ENCODE measurements around the gene FUOM. TPM values are rescaled to one million over a fixed set of nuclear protein-coding genes. Genes with fewer than 3 reads are reported as not detected.

The FUOM gene
- total and polyA plus RNA-seq, 2 of the 8 experiments (the other 6 are each of a cell fraction or from before 2014, with no cell fraction given), result 22.0 to 30.4 TPM

- H3K79me2 ChIP-seq (ENCODE audit: control insufficient read depth in 1 of 2, insufficient read depth in 2 of 2, low read length in 2 of 2), result peaks cover 0 to 3% of the 10 kb centered on the region in 2 experiments; a peak in 2 of 4 replicates
- TF ChIP-seq TAF7 (optimal IDR thresholded peaks at IDR 0.05; ENCODE audit: borderline replicate concordance, low read depth, low read length), result no peak
- TF ChIP-seq SIX5 (IDR thresholded peaks at IDR 0.05; ENCODE audit: low read depth, low read length), result no peak
- no peak for TF ChIP-seq GTF2F1 (IDR thresholded peaks at IDR 0.05; ENCODE audit: borderline replicate concordance, low read depth, low read length)
- no peak for TF ChIP-seq CBX5 (IDR thresholded peaks at IDR 0.05; ENCODE audit: low read depth, low read length)
- TF ChIP-seq ASH2L (IDR thresholded peaks at IDR 0.05; ENCODE audit: low read length), result no peak
- TF ChIP-seq CTBP2 (IDR thresholded peaks at IDR 0.05; ENCODE audit: borderline replicate concordance, insufficient read depth, insufficient read length, low read length), result no peak
- H3K4me3 ChIP-seq (ENCODE audit: extremely low read depth in 1 of 4, insufficient read depth in 2 of 4, low read depth in 3 of 4, low read length in 4 of 4), result no peak overlapping the region
- H3K4ac ChIP-seq (replicated peaks; ENCODE audit: insufficient read length, low read depth, low read length), result no peak overlapping the region
- H3K9ac ChIP-seq (replicated peaks in 1 of 4; ENCODE audit: extremely low read depth in 1 of 4, low read depth in 3 of 4, low read length in 3 of 4), result no peak overlapping the region
- H3K4me2 ChIP-seq (ENCODE audit: insufficient read depth in 1 of 2, low read depth in 2 of 2, low read length in 2 of 2), result no peak overlapping the region
- H2BK12ac ChIP-seq (ENCODE audit: low read depth, low read length), result no peak overlapping the region
- H3K18ac ChIP-seq (ENCODE audit: extremely low read depth, low read length), result no peak overlapping the region
- no peak overlapping the region for H2BK15ac ChIP-seq (ENCODE audit: low read length)
- peaks cover 21 to 51% (median 42%) of the 10 kb centered on the region in 4 experiments for H3K36me3 ChIP-seq (ENCODE audit: control insufficient read depth in 2 of 4, insufficient read depth in 4 of 4, low read length in 3 of 4)
- H3K23me2 ChIP-seq (ENCODE audit: low read depth, low read length), result peaks cover 1% of the 10 kb centered on the region; the same call in 1 of the 2 replicates
- H3K9me3 ChIP-seq (ENCODE audit: insufficient read depth in 2 of 2, low read depth in 1 of 2, low read length in 1 of 2), result no peaks in the 10 kb centered on the region
- no peak overlapping the region for H2AK5ac ChIP-seq (ENCODE audit: low read depth, low read length)
- H3K79me1 ChIP-seq (ENCODE audit: low read depth, low read length), result peaks cover 7% of the 10 kb centered on the region
- peaks cover 3 to 12% of the 10 kb centered on the region in 2 experiments for H4K20me1 ChIP-seq (replicated peaks in 1 of 2; ENCODE audit: control insufficient read depth in 1 of 2, insufficient read depth in 2 of 2, low read length in 2 of 2)
- no peak overlapping the region for H2AFZ ChIP-seq (ENCODE audit: low read length)
- POLR2A ChIA-PET (ENCODE audit: partially characterized antibody), result interaction anchor here (1.0 to 1.6 kb wide), 2 partner anchors 10 to 43 kb away, joined by 4 to 6 read pairs; partner anchors contain the start of gene FUOM
- H2BK20ac ChIP-seq (ENCODE audit: low read length), result no peak overlapping the region
- no peaks in the 10 kb centered on the region; a peak in 2 of 7 replicates for H3K4me1 ChIP-seq (replicated peaks in 1 of 4; ENCODE audit: control insufficient read depth in 3 of 4, insufficient read depth in 4 of 4, low read length in 3 of 4)
- no peak overlapping the region for H2BK120ac ChIP-seq (replicated peaks; ENCODE audit: low read depth, low read length)
- CTCF ChIA-PET (ENCODE audit: partially characterized antibody), result interaction anchor here (2.6 kb wide), 1 partner anchor 10 kb away, joined by 9 read pairs; the partner anchor contains the start of gene FUOM
- H4K5ac ChIP-seq (ENCODE audit: insufficient read length, low read depth, low read length), result no peak overlapping the region
- WGBS, 2 experiments (ENCODE audit: extremely low coverage in 1 of 2, insufficient coverage in 1 of 2, insufficient read length in 1 of 2, insufficient replicate concordance in 2 of 2, low coverage in 1 of 2, low lambda C conversion rate in 2 of 2, missing lambda C conversion rate in 1 of 2), result 83% methylated on average over 7 of the region's 7 CpGs; no CpG with 5 or more reads in 1 of the 2 experiments
- no peaks in the 10 kb centered on the region; a peak in 1 of 7 replicates for H3K27me3 ChIP-seq (replicated peaks in 1 of 4; ENCODE audit: control insufficient read depth in 3 of 4, extremely low read depth in 1 of 4, insufficient read depth in 3 of 4, low read length in 3 of 4)
- H2BK5ac ChIP-seq (ENCODE audit: low read depth, low read length), result no peak overlapping the region
- no peak overlapping the region for H3K56ac ChIP-seq (replicated peaks; ENCODE audit: insufficient read length, low read depth, low read length)
- no peak overlapping the region for H4K8ac ChIP-seq (ENCODE audit: extremely low read depth, insufficient read depth, low read length)
- H3K14ac ChIP-seq (ENCODE audit: insufficient read length), result no peak overlapping the region
- no peak for DNase-seq (ENCODE audit: low read depth in 1 of 2, low spot score in 2 of 2)
- H3K23ac ChIP-seq (ENCODE audit: insufficient read length), result no peak overlapping the region
- no peak overlapping the region for H4K91ac ChIP-seq (replicated peaks; ENCODE audit: insufficient read length, low read length)
- FAIRE-seq, result no peak
- H3K27ac ChIP-seq (ENCODE audit: low read depth, low read length), result no peak overlapping the region
Observed at GRCh38 chr10:133368153-133368552, 10.3 kb upstream of the FUOM start.
